Sigmoid colon (tissue), 7 donors: Measurements from ENCODE around the gene RPTOR. TPM values are rescaled to one million over a fixed set of nuclear protein-coding genes. Genes with fewer than 3 reads are reported as not detected.

Experiments used
- DNase-seq: peaks from one replicate; pipeline ENCODE4 v3.0.0-alpha.2; 2019
- H3K27ac ChIP-seq, 4 donors: fragments of 200-600 bp; sonication (generic); one replicate each; pipeline ENCODE4 v1.5.1; 2016 to 2019; ENCODE audit warnings: mild to moderate bottlenecking in 1 of 4
- H3K27me3 ChIP-seq, 3 donors: fragments of 200-600 bp; sonication (generic); one replicate each; pipeline ENCODE4 v1.5.1; 2019; ENCODE audit warnings: mild to moderate bottlenecking in 1 of 3
- H3K36me3 ChIP-seq, 4 donors: fragments of 200-600 bp; sonication (generic); one replicate each; pipeline ENCODE4 v1.5.1; 2016 to 2019
- H3K4me1 ChIP-seq, 4 donors: fragments of 200-600 bp; sonication (generic); one replicate each; pipeline ENCODE4 v1.5.1; 2017 to 2019
- H3K4me3 ChIP-seq, 4 donors: fragments of 200-600 bp; sonication (generic); one replicate each; pipeline ENCODE4 v1.5.1; 2017 to 2019; ENCODE audit warnings: mild to moderate bottlenecking in 2 of 4, moderate library complexity in 1 of 4
- H3K9me3 ChIP-seq, 4 donors: fragments of 200-600 bp in 3 of 4; sonication (generic) in 3 of 4; one replicate each; pipeline versions ENCODE4 v1.5.1 to v1.6.1; 2013 to 2019
- CTCF ChIP-seq, 4 experiments: fragments of 450-650 bp in 3 of 4; fragments of 200-600 bp in 1 of 4; IDR thresholded peaks; one replicate each; pipeline ENCODE4 v1.5.1; 2016 to 2019; ENCODE audit warnings: antibody characterized with exemption in 4 of 4, mild to moderate bottlenecking in 3 of 4, moderate library complexity in 2 of 4
- EP300 ChIP-seq, 4 donors: sonication (generic); formaldehyde crosslinking; IDR thresholded peaks; one replicate each; pipeline ENCODE4 v1.6.1; 2017; ENCODE audit warnings: antibody characterized with exemption in 4 of 4
- POLR2A ChIP-seq, 2 donors: fragments of 450-650 bp; IDR thresholded peaks; one replicate each; pipeline ENCODE4 v1.6.1; 2016; ENCODE audit warnings: antibody characterized with exemption in 2 of 2, mild to moderate bottlenecking in 2 of 2, moderate library complexity in 2 of 2
- POLR2AphosphoS5 ChIP-seq, 4 donors: sonication (generic); formaldehyde crosslinking; IDR thresholded peaks; one replicate each; pipeline ENCODE4 v1.6.1; 2017; ENCODE audit warnings: antibody characterized with exemption in 4 of 4
- WGBS, 2 donors: extraction: QIAGEN DNeasy Blood & Tissue Kit; methylation state at CpG; one replicate each; pipeline ENCODE4 v1.1.7; 2013; 5-methylcytosine and 5-hydroxymethylcytosine counted together
- intact Hi-C: fragments of 100-400 bp; cut with DNase I; formaldehyde crosslinking; loops from one replicate; pipeline ENCODE4 v1.15.1; 2023
- polyA plus RNA-seq, 3 donors: library from polyadenylated mRNA; stranded (reverse); fragments of 200-250 nt; gene quantifications; one replicate each; pipeline ENCODE4 v1.2.3, GENCODE V29; 2013
- total RNA-seq, 4 donors: library from RNA; depleted of rRNA; stranded (reverse); fragments of >200 nt; gene quantifications; one replicate each; pipeline ENCODE4 v1.1.0, GENCODE V29; 2016
- donor health status: healthy with polysubstance abuse.
- donor health status: Bipolar disorder and iron deficiency.
- donor health status: healthy.

The RPTOR gene
- total and polyA plus RNA-seq, 7 donors, result 3.7 to 68.7 (median 22.9) TPM

GRCh38 chr17:81010935-81011334 lies 466.3 kb downstream of the RPTOR start:
- peaks cover 0 to 7% (median 0%) of the 10 kb centered on the region in 4 donors for H3K9me3 ChIP-seq
- intact Hi-C loops, result no loop called here
- H3K27me3 ChIP-seq, result peaks cover 0 to 9% (median 0%) of the 10 kb centered on the region in 3 donors
- DNase-seq, result no peak
- no peak for TF ChIP-seq CTCF (IDR thresholded peaks at IDR 0.05)
- TF ChIP-seq POLR2AphosphoS5 (IDR thresholded peaks at IDR 0.05), result no peak
- no peak for TF ChIP-seq POLR2A (IDR thresholded peaks at IDR 0.05)
- no peak for TF ChIP-seq EP300 (IDR thresholded peaks at IDR 0.05)
- no peak overlapping the region for H3K27ac ChIP-seq
- H3K4me1 ChIP-seq, result peaks cover 0 to 27% (median 8%) of the 10 kb centered on the region in 4 donors
- WGBS, 2 donors, result 55 to 83% methylated on average over 2 of the region's 2 CpGs
- H3K36me3 ChIP-seq, result no peaks in the 10 kb centered on the region
- no peak overlapping the region for H3K4me3 ChIP-seq

- peaks cover 0 to 7% (median 0%) of the 10 kb centered on the region in 4 donors for H3K9me3 ChIP-seq
- no peak for DNase-seq
- 59 to 77% methylated on average over 3 of the region's 3 CpGs for WGBS, 2 donors
- peaks cover 0 to 27% (median 8%) of the 10 kb centered on the region in 4 donors for H3K4me1 ChIP-seq
- no peak for TF ChIP-seq POLR2AphosphoS5 (IDR thresholded peaks at IDR 0.05)
- no peak for TF ChIP-seq EP300 (IDR thresholded peaks at IDR 0.05)
- no peak for TF ChIP-seq POLR2A (IDR thresholded peaks at IDR 0.05)
- no peak for TF ChIP-seq CTCF (IDR thresholded peaks at IDR 0.05)
- no peaks in the 10 kb centered on the region for H3K36me3 ChIP-seq
- H3K27ac ChIP-seq, result no peak overlapping the region
- intact Hi-C loops, result no loop called here
- H3K27me3 ChIP-seq, result no peaks in the 10 kb centered on the region
- H3K4me3 ChIP-seq, result no peak overlapping the region
Observed at GRCh38 chr17:81011951-81012350, 467.3 kb downstream of the RPTOR start.

GRCh38 chr17:81012574-81013447 lies 468.2 kb downstream of the RPTOR start:
- intact Hi-C loops, result no loop called here
- Histone ChIP-seq H3K4me3 (no peak overlapping the region), H3K36me3 (no peaks in the 10 kb centered on the region), H3K4me1 (peaks cover 0 to 33% (median 12%) of the 10 kb centered on the region in 4 donors), H3K27me3 (no peaks in the 10 kb centered on the region), H3K9me3 (peaks cover 0 to 7% (median 0%) of the 10 kb centered on the region in 4 donors), H3K27ac (no peak overlapping the region)
- TF ChIP-seq POLR2A (IDR thresholded peaks at IDR 0.05) (no peak), EP300 (IDR thresholded peaks at IDR 0.05) (no peak), POLR2AphosphoS5 (IDR thresholded peaks at IDR 0.05) (no peak), CTCF (IDR thresholded peaks at IDR 0.05) (no peak)
- DNase-seq, result peak; percentile 58
- WGBS, 2 donors, result 92 to 93% methylated on average over 13 of the region's 13 CpGs

GRCh38 chr17:81013642-81014041 lies 469.0 kb downstream of the RPTOR start:
- H3K27ac ChIP-seq, result no peak overlapping the region
- intact Hi-C loops, result no loop called here
- H3K4me3 ChIP-seq, result no peak overlapping the region
- no peak for DNase-seq
- peaks cover 0 to 41% (median 21%) of the 10 kb centered on the region in 4 donors for H3K4me1 ChIP-seq
- no peak for TF ChIP-seq POLR2AphosphoS5 (IDR thresholded peaks at IDR 0.05)
- no peak for TF ChIP-seq POLR2A (IDR thresholded peaks at IDR 0.05)
- TF ChIP-seq EP300 (IDR thresholded peaks at IDR 0.05), result no peak
- no peak for TF ChIP-seq CTCF (IDR thresholded peaks at IDR 0.05)
- peaks cover 0 to 7% (median 0%) of the 10 kb centered on the region in 4 donors for H3K9me3 ChIP-seq
- 69 to 74% methylated on average over 6 of the region's 6 CpGs for WGBS, 2 donors
- H3K36me3 ChIP-seq, result no peaks in the 10 kb centered on the region
- H3K27me3 ChIP-seq, result no peaks in the 10 kb centered on the region
